MM.1S (cell line): ENCODE measurements around the gene TMEM117.

Experiments used
- CTCF ChIP-seq: fragments of 300-600 bp; sonication (generic); IDR thresholded peaks from 2 replicates; pipeline ENCODE4 v1.5.1; 2016; ENCODE audit warnings: antibody characterized with exemption, low read length, mixed read lengths
- EZH2phosphoT487 ChIP-seq: fragments of 300-600 bp; sonication (generic); IDR thresholded peaks from 2 replicates; pipeline ENCODE4 v1.6.1; 2018; ENCODE audit warnings: antibody characterized with exemption, low read length

GRCh38 chr12:44259890-44260289 lies 424.0 kb downstream of the TMEM117 start:
- TF ChIP-seq EZH2phosphoT487: no peak
- TF ChIP-seq CTCF: no peak
